GM10266 (cell line): Measurements from ENCODE around the gene CACNA1S.

Experiments used
- DNase-seq: peaks from one replicate; pipeline ENCODE4 v3.0.0; 2012; ENCODE audit errors: extremely low spot score
- CTCF ChIP-seq: IDR thresholded peaks from 2 replicates; pipeline ENCODE4 v1.5.1; 2012; ENCODE audit warnings: mild to moderate bottlenecking, low read depth; ENCODE audit not compliant: control insufficient read depth, insufficient read depth; ENCODE audit errors: missing control alignments

The CACNA1S gene

GRCh38 chr1:201083741-201084140, 28.5 kb downstream of the CACNA1S start:
- TF ChIP-seq CTCF, result no peak
- DNase-seq, result no peak

- DNase-seq, result no peak
- peak; percentile 4 for TF ChIP-seq CTCF
These were observed 32.1 kb downstream of the CACNA1S start for GRCh38 chr1:201080135-201080534.

GRCh38 chr1:201077736-201078135, 34.5 kb downstream of the CACNA1S start:
- no peak for DNase-seq
- TF ChIP-seq CTCF, result no peak

GRCh38 chr1:201077116-201077515, 35.1 kb downstream of the CACNA1S start:
- DNase-seq, result no peak
- TF ChIP-seq CTCF, result no peak

- TF ChIP-seq CTCF, result no peak
- no peak for DNase-seq
These were observed 36.1 kb downstream of the CACNA1S start for GRCh38 chr1:201076092-201076491.

- TF ChIP-seq CTCF, result no peak
- DNase-seq, result no peak
These were observed 38.2 kb downstream of the CACNA1S start for GRCh38 chr1:201074018-201074417.

- no peak for DNase-seq
- no peak for TF ChIP-seq CTCF
These were observed 39.3 kb downstream of the CACNA1S start for GRCh38 chr1:201072922-201073321.
